ENCODE results near the gene CDH4. TPM values are rescaled to one million over a fixed set of nuclear protein-coding genes. Genes with fewer than 3 reads are reported as not detected.

Gene CDH4
- total RNA-seq, 1 donor from 2014 or later = 3.2 TPM

DNA sequence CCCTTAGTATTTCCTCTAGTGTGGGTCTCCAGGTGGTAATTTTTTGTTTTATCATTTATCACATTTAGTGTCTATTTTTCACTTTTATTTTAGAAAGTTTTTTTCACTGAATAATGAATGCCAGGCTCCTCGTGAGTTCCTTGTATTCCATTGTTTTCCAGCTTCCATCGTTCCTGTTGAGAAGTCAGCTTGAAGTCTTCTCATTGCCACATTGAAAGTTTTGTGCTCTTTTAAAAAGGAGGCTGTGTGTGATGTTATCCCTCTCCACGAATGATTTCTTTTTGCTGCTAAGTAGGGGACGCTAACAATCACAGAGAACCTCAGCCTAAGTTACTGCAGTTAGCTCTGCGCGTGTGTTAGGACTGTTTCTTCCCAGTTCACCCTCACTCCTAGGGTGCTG is 619.1 kb downstream of the CDH4 start:
- Histone ChIP-seq H3K27me3 (ENCODE audit: insufficient read depth, low read length) (no peaks in the 10 kb centered on the region), H3K79me2 (ENCODE audit: insufficient read depth, low read length) (no peaks in the 10 kb centered on the region), H3K4me2 (ENCODE audit: low read length) (no peak overlapping the region), H3K36me3 (ENCODE audit: insufficient read depth, low read length) (no peaks in the 10 kb centered on the region), H3K4me3 (ENCODE audit: insufficient read depth, low read depth, low read length) (no peak overlapping the region), H3K27ac (ENCODE audit: low read depth, low read length) (no peak overlapping the region), H3K4me1 (ENCODE audit: insufficient read depth, low read length) (no peaks in the 10 kb centered on the region), H3K9me3 (ENCODE audit: insufficient read depth, low read depth, low read length) (peaks cover 6% of the 10 kb centered on the region), H2AFZ (ENCODE audit: low read depth, low read length) (no peak overlapping the region), H3K9ac (ENCODE audit: low read length) (no peak overlapping the region), H4K20me1 (ENCODE audit: insufficient read depth, low read length) (no peaks in the 10 kb centered on the region)
- Mint-ChIP-seq H3K27me3 (ENCODE audit: low read depth, unreplicated experiment) (peaks cover 39% of the 10 kb centered on the region), H3K27ac (ENCODE audit: unreplicated experiment) (no peak overlapping the region), H3K4me3 (ENCODE audit: unreplicated experiment) (no peak overlapping the region), H3K36me3 (ENCODE audit: low read depth, unreplicated experiment) (no peaks in the 10 kb centered on the region), H3K9me3 (ENCODE audit: unreplicated experiment) (peaks cover 14% of the 10 kb centered on the region), H3K4me1 (ENCODE audit: low read depth, unreplicated experiment) (no peaks in the 10 kb centered on the region)
- TF ChIP-seq CTCF (IDR thresholded peaks at IDR 0.05; ENCODE audit: insufficient read depth, low read depth, low read length) = no peak
- no peak for TF ChIP-seq EZH2 (IDR thresholded peaks at IDR 0.05; ENCODE audit: insufficient read depth, low read length)
- no peak for DNase-seq (ENCODE audit: low read depth)
- no peak for FAIRE-seq

DNA sequence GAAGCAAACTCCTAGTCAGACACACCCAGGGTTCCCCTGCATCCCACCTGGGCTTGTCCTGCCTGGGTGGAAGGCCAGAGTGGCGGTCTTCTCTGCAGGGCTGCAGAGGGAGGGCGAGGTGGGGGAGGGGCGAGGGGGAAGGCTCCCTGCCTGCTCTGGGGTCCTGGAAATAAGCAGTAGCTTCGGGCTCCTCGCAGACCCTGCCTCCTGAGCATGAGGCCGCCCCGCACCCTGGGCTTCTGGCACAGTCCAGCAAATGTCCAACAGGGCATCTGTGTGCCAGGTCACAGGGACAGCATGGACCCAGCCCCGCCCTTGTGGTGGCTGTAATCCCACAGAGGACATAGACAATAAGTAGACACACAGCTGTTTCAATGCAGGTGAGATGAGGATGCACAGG is 619.9 kb downstream of the CDH4 start:
- H3K27ac Mint-ChIP-seq (ENCODE audit: unreplicated experiment) = no peak overlapping the region
- Histone ChIP-seq H3K9me3 (ENCODE audit: insufficient read depth, low read depth, low read length) (peaks cover 6% of the 10 kb centered on the region), H3K36me3 (ENCODE audit: insufficient read depth, low read length) (no peaks in the 10 kb centered on the region), H2AFZ (ENCODE audit: low read depth, low read length) (no peak overlapping the region), H3K4me2 (ENCODE audit: low read length) (no peak overlapping the region), H3K27ac (ENCODE audit: low read depth, low read length) (no peak overlapping the region), H3K27me3 (ENCODE audit: insufficient read depth, low read length) (no peaks in the 10 kb centered on the region), H4K20me1 (ENCODE audit: insufficient read depth, low read length) (no peaks in the 10 kb centered on the region), H3K9ac (ENCODE audit: low read length) (no peak overlapping the region), H3K79me2 (ENCODE audit: insufficient read depth, low read length) (no peaks in the 10 kb centered on the region), H3K4me1 (ENCODE audit: insufficient read depth, low read length) (no peaks in the 10 kb centered on the region), H3K4me3 (ENCODE audit: insufficient read depth, low read depth, low read length) (no peak overlapping the region)
- no peak overlapping the region for H3K4me3 Mint-ChIP-seq (ENCODE audit: unreplicated experiment)
- TF ChIP-seq CTCF (IDR thresholded peaks at IDR 0.05; ENCODE audit: insufficient read depth, low read depth, low read length) = no peak
- no peak for TF ChIP-seq EZH2 (IDR thresholded peaks at IDR 0.05; ENCODE audit: insufficient read depth, low read length)
- no peak for DNase-seq (ENCODE audit: low read depth)
- no peak for FAIRE-seq
- H3K4me1 Mint-ChIP-seq (ENCODE audit: low read depth, unreplicated experiment) = no peaks in the 10 kb centered on the region
- H3K27me3 Mint-ChIP-seq (ENCODE audit: low read depth, unreplicated experiment) = peaks cover 39% of the 10 kb centered on the region
- H3K9me3 Mint-ChIP-seq (ENCODE audit: unreplicated experiment) = peaks cover 14% of the 10 kb centered on the region
- H3K36me3 Mint-ChIP-seq (ENCODE audit: low read depth, unreplicated experiment) = peaks cover 3% of the 10 kb centered on the region

DNA sequence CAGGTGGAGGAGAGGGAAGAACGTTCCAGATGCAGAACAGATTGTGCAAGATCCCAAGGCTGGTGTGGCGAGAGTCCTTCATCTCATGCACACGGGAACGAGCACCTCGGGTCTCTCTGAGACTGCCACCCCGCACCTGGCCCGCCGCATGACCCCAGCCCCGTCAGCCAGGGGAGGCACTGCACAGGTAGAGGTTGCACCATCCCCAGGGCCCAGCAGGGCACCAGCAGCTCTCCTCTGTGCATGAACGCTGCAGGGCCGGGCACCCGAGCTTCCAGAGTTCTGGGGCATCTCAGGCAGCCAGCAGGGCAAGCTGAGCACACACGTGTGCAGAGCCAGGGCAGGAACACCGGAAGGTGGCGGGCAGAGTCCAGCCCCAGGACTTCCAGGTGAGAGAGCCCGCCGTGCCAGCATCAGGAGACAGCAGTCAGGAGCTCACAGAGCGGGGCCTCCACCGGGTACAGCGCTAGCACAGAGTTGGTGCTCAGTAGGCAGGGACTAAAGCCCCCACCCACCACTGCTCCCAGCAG is 620.4 kb downstream of the CDH4 start:
- Mint-ChIP-seq H3K9me3 (ENCODE audit: unreplicated experiment) (peaks cover 14% of the 10 kb centered on the region), H3K27me3 (ENCODE audit: low read depth, unreplicated experiment) (peaks cover 38% of the 10 kb centered on the region), H3K27ac (ENCODE audit: unreplicated experiment) (no peak overlapping the region), H3K4me1 (ENCODE audit: low read depth, unreplicated experiment) (no peaks in the 10 kb centered on the region), H3K4me3 (ENCODE audit: unreplicated experiment) (no peak overlapping the region), H3K36me3 (ENCODE audit: low read depth, unreplicated experiment) (peaks cover 3% of the 10 kb centered on the region)
- H3K9ac ChIP-seq (ENCODE audit: low read length) = no peak overlapping the region
- H3K27ac ChIP-seq (ENCODE audit: low read depth, low read length) = no peak overlapping the region
- no peaks in the 10 kb centered on the region for H4K20me1 ChIP-seq (ENCODE audit: insufficient read depth, low read length)
- no peaks in the 10 kb centered on the region for H3K4me1 ChIP-seq (ENCODE audit: insufficient read depth, low read length)
- no peaks in the 10 kb centered on the region for H3K36me3 ChIP-seq (ENCODE audit: insufficient read depth, low read length)
- H2AFZ ChIP-seq (ENCODE audit: low read depth, low read length) = no peak overlapping the region
- peaks cover 6% of the 10 kb centered on the region for H3K9me3 ChIP-seq (ENCODE audit: insufficient read depth, low read depth, low read length)
- DNase-seq (ENCODE audit: low read depth) (no peak), FAIRE-seq (no peak)
- no peaks in the 10 kb centered on the region for H3K79me2 ChIP-seq (ENCODE audit: insufficient read depth, low read length)
- no peak overlapping the region for H3K4me3 ChIP-seq (ENCODE audit: insufficient read depth, low read depth, low read length)
- no peak for TF ChIP-seq CTCF (IDR thresholded peaks at IDR 0.05; ENCODE audit: insufficient read depth, low read depth, low read length)
- TF ChIP-seq EZH2 (IDR thresholded peaks at IDR 0.05; ENCODE audit: insufficient read depth, low read length) = no peak
- H3K27me3 ChIP-seq (ENCODE audit: insufficient read depth, low read length) = no peaks in the 10 kb centered on the region
- no peak overlapping the region for H3K4me2 ChIP-seq (ENCODE audit: low read length)

Measured in astrocyte (in vitro differentiated cells and primary cell).